Bronchial epithelial cell (primary cell): Measurements from ENCODE around the gene RSRC1. TPM values are rescaled to one million over a fixed set of nuclear protein-coding genes. Genes with fewer than 3 reads are reported as not detected.

Experiments used
- DNase-seq: peaks from one replicate; pipeline ENCODE4 v3.0.0-alpha.2; 2010; ENCODE audit warnings: low read depth
- FAIRE-seq: peaks from 2 replicates; lab custom pipeline; 2011; peaks lifted over from hg19 to GRCh38; lab: Jason Lieb, UNC
- H3K27me3 ChIP-seq: 2 replicates; pipeline ENCODE4 v1.5.1; 2011; ENCODE audit warnings: low read length; ENCODE audit not compliant: control insufficient read depth, insufficient read depth
- H3K36me3 ChIP-seq: 2 replicates; pipeline ENCODE4 v1.5.1; 2011; ENCODE audit warnings: low read length; ENCODE audit not compliant: control insufficient read depth, insufficient read depth
- H3K4me3 ChIP-seq: 2 replicates; pipeline ENCODE4 v1.5.1; 2011; ENCODE audit warnings: mild to moderate bottlenecking, low read depth, low read length, control low read depth
- CTCF ChIP-seq: IDR thresholded peaks from 2 replicates; pipeline ENCODE4 v1.5.1; 2011; ENCODE audit warnings: mild to moderate bottlenecking, moderate library complexity, low read length, control low read depth, inconsistent platforms; ENCODE audit not compliant: insufficient read depth, severe bottlenecking
- total RNA-seq: library from RNA; depleted of rRNA; stranded (reverse); fragments of >200 nt; gene quantifications from 2 replicates; pipeline ENCODE4 v1.2.1, GENCODE V29; 2014

The RSRC1 gene
- total RNA-seq, 1 donor from 2014 or later, result 20.8 TPM

DNA sequence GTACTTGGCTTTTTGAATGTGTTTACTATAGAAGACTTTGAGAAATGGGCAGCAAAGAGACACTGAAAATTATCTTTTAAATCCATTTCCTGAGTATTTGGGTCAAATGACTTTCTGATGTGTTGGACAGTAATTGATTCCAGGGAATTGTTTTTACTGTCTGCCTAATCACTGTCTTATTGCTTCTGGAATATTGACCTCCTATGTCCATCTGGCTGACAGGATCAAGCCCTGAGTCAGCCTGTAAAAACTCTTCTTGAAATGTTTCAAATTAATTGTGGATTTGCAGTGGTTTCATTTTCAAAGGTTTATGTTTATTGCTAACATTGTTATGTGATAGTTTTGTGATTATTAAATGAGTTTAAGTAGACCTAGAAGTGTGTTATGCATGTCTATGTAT lies 410.5 kb downstream of the RSRC1 start:
- DNase-seq (no peak), FAIRE-seq (no peak)
- Histone ChIP-seq H3K4me3 (no peak overlapping the region), H3K27me3 (no peaks in the 10 kb centered on the region), H3K36me3 (no peaks in the 10 kb centered on the region)
- TF ChIP-seq CTCF, result no peak

- DNase-seq, result peak; percentile 34
Measured at GRCh38 chr3:158522221-158523136, 412.6 kb downstream of the RSRC1 start.

GRCh38 chr3:158528076-158528674 lies 418.3 kb downstream of the RSRC1 start:
- DNase-seq (no peak), FAIRE-seq (no peak)
- Histone ChIP-seq H3K4me3 (no peak overlapping the region), H3K36me3 (no peaks in the 10 kb centered on the region), H3K27me3 (no peaks in the 10 kb centered on the region)
- no peak for TF ChIP-seq CTCF

More at GRCh38 chr3:158522221-158523136, 412.6 kb downstream of the RSRC1 start:
- H3K4me3 ChIP-seq, result no peak overlapping the region
- H3K36me3 ChIP-seq, result no peaks in the 10 kb centered on the region
- H3K27me3 ChIP-seq, result no peaks in the 10 kb centered on the region
- TF ChIP-seq CTCF, result no peak
- FAIRE-seq, result no peak

DNA sequence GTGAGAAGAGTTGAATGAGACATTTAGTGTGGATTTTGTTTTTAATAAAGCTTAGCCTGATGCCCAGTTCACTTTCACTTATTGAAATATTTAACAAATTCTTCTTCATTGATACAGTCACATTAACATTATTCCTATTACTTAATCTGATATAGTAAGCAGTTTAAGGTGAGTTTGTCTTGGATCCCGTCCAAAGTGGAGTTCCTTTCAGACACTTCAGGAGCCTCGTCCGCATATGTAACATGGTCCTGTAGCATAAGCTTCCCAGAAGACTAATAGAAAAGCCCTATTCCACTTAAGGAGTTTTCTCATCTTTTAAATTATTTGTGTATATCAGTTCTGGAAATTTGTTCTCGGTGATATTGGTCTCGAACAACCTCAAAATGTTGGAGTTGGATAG lies 421.4 kb downstream of the RSRC1 start:
- no peak for FAIRE-seq
- TF ChIP-seq CTCF, result no peak
- Histone ChIP-seq H3K4me3 (no peak overlapping the region), H3K36me3 (no peaks in the 10 kb centered on the region), H3K27me3 (no peaks in the 10 kb centered on the region)
- peak; percentile 61 for DNase-seq

- peak; percentile 49 for TF ChIP-seq CTCF
- H3K4me3 ChIP-seq, result no peak overlapping the region
- DNase-seq (peak; percentile 58), FAIRE-seq (no peak)
- H3K36me3 ChIP-seq, result no peaks in the 10 kb centered on the region
- no peaks in the 10 kb centered on the region for H3K27me3 ChIP-seq
Measured at GRCh38 chr3:158532099-158532734, 422.3 kb downstream of the RSRC1 start.
